NCI-H1105 treated with DMSO at 0.1 percent for 48 hours (cell line): ENCODE measurements around the gene ADAM30.
"Not testable (repeated sequence)": the region's sequence is repeated elsewhere in the genome, so short reads cannot be mapped to it uniquely, and the experiment has no call there.

Experiments used
- DNase-seq: peaks from one replicate; lab custom pipeline; 2025; lab: John Stamatoyannopoulos, UW

ADAM30 gene

DNA sequence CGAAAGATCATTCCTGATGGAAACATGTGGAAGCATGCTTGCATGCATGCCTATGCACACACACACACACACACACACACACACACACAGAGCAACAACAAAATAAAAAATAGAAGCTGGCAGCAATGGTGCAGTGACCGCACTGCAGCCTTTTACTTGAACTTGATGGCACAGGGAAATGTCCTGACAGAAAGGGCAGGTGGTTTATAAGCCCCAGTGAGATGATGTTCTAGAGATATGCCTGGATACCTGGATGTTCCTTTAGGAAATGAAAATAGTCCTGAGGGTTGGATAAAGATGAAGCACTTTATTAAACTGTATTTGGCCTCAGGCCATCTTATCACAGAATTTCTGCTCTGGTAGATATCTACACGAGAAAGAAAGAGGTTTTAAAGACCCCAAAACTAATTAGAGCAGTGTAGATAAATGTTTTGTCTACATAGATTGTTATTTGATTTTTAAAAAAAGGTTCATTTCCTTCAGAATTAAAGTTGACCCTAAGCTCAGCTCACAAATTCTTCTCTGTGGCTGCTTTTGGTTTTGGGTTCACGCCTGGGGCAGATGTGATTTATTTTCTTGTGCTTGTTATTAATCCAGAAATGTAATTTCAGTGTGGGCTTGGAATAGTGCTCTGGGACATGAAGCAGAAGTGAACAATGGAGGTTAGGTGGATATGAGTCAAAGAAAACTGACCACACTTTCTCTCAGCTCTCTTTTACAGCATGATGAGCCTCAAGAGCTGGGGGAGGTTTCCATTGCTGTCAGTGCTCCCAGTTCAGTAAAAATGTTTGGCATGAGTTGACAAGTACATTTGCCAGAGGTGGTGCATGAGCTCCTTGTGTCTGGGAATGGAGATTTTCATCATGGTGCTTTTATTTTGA lies 22.9 kb downstream of the ADAM30 start:
- DNase-seq: no peak

DNA sequence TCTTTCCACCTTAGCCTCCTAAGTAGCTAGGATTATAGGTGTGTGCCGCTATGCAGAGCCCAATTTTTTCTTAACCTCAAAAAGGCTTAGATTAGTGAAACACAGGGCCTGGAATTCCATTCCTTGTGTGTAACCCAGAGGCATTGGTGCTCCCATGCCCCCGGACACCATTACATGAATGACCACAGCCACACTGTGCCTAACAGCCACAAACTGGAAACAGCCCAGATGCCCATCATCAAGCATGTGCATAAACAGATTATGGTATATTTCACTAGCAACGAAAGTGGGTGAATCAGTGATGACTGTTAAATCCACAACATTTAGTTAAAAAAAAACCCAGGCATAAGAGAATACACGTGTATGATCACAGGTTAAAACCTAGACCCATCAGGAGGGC lies 24.4 kb downstream of the ADAM30 start:
- no peak for DNase-seq

DNA sequence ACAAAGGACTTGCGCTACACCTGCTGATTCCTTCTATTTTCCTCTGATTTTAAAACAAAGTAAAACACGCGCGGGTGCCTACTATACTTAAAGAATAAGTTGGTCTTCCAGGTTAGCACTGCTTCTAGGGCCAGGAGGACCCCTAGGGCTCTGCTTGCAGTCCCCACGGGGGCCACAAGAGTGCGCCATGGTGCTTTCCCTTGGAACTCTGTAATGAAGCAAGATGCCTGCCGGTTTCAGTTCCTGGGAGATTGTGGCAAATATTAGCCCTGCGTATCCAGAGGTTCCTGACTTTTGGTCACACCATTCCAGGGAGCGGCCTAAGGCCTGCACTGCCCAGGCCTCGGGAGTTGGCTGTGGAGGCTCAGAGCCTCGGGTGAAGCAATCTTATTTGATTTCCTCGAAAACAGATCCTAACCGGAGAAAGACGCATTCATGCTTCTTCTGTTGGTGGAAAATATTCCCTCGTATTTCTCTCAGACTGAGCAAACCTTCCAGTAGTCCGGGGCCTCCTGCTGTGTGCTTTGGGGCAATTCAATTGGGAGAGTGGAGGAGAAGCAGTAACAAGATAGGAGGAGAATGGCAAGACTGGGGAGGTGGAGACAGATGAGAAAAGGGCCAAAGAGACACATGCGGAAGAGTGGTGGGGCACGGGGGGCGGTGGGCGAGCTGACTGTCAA lies 25.3 kb downstream of the ADAM30 start:
- DNase-seq: peak; percentile 64

DNA sequence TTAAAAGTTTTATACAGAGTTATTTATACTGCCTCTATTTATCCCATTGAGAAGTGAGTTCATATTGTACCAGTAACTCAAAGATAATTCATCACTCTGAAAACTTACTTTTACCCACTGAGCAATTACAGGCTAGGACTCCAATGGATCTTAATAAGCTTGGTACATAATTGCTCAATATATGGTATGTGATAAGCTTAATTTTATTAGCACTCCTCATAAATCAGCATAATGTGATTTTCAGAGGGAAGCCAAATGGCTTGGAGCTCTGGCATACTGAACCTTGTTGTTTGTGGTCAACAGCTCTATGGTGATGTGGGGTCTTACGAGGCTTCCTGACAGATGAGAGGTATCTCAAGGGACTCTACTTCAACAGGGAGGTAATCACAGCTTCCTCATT lies 26.3 kb downstream of the ADAM30 start:
- DNase-seq: no peak

DNA sequence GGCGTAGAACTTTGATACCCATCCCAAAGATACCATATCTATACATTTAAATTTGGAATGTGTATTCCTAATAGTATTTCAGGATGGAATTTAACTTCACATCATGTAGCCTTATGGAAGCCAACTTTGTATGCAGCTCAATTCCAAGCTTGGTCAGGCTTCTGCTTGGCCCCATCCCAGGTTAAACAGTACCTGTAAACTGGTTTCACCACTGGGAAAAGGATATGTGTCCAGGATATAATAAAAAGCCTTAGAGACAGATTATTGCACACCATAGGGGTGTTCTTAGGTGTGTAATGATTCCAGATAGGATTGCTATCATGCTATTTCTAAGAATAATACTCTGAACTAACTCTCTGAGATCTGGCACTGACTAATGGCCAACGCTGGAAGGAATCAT lies 28.1 kb downstream of the ADAM30 start:
- no peak for DNase-seq

DNA sequence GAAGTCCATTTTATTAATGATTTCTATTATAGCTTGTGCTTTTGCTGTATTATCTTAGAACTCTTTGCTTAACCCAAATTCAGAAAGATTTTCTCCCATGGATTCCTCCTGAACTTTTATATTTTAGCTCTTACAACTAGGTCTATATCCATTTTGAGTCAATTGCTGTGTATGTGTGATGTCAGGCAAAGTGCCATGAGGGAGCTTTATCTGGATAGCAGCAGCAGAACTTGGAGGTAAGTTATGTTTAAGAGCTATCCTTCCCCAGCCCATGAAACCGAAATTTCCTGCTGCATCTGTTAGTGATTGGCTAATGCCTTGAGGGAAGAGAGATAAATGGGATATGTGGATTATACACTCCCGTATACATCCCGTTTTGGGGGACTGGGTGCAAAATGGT lies 29.9 kb downstream of the ADAM30 start:
- no peak for DNase-seq

DNA sequence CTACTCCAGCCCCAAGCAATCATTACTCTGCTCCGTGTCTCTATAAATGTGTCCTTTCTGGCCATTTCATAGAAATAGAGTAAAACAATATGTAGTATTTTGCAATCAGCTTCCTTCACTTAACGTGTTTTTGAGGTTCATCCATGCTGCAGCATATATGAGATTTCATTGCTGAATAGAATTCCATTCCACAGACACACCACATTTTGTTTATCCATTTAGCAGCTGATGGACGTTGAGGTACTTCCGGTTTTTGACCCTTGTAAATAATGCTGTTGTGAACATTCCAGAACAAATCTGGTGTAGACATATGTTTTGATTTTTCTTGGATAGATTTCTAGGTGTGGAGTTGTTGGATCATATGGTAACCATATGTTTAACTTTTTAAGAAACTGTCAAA lies 30.7 kb downstream of the ADAM30 start:
- DNase-seq: no peak

DNA sequence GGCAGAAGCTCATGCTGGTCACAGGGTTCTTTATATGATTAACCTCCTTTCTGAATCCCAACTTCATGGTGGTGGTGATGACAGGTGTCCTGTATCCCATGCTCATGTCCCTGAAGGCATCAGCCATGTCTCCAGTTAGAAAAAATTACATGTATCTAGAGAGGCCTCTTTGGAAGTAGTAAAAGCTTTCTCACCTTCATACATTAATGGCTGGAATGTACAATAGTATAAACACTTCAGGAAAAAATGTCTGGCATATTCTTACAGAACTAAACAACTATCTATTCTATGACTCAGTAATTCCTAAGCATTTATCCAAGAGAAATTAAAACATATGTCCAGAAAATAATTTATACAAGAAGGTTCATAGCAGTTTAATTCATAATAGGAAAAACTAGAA lies 34.0 kb downstream of the ADAM30 start:
- no peak for DNase-seq

DNA sequence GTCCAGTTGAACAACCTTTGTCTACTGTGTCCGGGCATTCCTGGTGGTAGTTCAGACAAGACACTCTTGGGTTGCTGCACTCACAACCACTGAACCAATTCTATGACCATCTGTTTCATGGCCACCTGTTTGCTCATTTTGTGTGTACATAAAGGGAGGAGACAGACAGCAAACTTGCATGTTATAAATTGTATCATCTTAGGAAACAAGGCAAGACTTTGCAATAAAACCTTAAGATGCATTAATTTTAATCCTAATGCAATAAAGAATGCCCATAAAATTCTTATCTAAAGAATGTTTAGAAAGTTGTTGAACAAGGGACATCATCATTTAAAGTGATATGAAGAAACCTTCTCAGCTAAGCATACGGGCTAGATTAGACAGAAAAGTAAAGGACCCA lies 34.8 kb downstream of the ADAM30 start:
- DNase-seq: no peak

DNA sequence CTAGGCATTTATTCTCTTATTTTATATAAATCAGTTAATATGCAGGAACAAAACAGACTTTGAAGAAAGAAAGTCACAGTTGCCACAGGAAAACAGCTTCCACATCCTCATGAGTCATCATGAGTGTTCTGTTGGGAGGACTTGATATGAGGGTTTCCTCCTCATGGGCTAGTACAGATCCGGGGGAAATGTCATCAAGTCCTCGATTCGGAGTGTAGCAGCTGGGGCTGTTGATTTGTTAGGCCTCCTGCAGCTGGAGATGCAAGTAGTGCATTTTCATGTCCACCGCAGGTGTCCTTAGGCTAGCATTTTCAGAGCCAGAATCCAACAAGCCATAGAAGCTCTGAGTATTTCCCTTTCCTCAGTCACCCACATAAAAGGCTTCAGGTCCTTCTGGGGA lies 36.7 kb downstream of the ADAM30 start:
- no peak for DNase-seq

DNA sequence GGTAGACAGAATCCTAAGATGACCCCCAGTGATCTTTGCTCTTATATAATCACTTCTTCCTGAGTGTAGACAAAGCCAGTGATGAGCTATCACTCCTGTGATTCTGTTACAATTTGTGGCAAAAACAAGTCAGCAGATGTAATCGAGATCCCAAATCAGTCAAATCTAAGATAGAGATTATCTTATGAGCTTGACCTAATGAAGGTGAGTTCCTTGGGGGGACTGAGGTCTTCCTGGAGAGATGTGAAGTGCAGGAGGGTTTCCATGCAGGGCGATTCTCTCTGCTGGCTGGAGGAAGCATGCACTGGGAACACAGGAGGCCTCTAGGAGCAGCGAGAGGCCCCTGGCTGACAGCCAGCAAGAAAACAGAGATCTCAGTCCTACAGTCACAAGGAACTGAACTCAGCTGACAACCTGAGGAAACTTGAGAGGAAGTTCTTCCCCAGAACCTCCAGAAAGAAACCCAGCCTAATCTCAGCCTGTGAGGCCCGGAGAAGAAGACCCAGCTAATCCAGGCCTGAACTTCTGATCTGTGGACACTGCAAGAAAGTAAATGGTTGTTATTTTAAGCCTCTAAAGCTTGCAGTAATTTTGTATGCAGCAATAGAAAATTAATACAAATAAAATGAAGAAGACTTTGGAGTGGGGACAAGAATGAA lies 37.6 kb downstream of the ADAM30 start:
- not testable (repeated sequence) for DNase-seq

DNA sequence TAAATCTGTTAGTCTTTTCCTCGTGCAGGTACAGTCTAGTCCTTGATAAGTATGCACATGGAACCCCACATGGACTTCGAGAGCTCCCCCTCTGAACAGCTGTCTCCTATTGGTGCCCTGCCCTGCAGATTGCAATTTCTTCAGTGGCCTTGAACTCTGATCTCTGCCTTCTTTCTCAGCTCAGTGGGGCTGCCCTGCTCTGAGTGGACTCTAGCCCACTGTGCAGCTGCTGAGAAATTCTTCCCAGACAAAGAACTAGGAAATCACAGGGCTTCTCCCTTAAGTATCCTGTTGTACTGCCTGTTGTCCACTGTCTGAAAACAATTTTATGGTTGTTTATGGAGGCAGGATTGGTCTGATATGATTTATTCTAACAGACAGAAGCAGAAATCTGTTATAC lies 38.2 kb downstream of the ADAM30 start:
- no peak for DNase-seq

DNA sequence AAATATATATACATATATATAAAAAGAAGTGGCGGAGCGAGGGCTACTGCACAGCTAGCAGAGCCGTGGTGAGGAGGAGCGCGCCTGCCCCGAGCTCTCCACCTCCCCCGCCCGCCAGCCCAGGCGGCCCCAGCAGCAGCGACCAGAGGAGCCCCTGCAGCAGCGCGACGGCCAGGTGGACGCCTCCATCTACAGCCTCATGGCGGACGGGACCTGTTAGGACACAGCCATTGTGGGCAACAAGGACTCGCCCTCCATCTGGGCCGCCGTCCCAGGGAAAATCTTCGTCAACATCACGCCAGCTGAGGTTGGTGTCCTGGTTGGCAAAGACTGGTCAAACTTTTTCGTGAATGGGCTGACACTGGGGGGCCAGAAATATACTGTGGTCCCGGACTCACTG lies 43.2 kb downstream of the ADAM30 start:
- no peak for DNase-seq

DNA sequence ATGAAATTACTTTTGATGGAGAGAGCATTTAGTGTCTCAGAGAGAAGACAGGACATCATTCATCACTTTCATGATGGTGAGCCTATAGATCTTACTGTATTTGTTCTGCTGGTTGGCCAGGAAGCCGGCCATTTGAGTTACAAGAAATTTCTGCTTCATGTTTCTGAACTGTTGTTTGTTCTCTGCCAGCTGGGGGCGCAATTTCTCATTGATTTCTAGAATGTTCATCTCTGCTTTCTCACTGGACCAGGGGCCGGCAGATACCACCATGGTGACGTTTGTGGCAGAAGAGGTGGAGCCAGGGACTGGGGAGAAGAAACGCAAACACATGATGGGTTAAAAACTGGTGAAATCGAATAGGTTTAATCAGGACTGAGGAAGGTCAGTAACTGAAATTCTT lies 52.1 kb downstream of the ADAM30 start:
- DNase-seq: not testable (repeated sequence)
